HCT116 (cell line): ENCODE results near the gene FGGY. TPM values are rescaled to one million over a fixed set of nuclear protein-coding genes. Genes with fewer than 3 reads are reported as not detected.

Source experiments
- ATAC-seq: fragments of 200-7000 bp; cut with Tn5 transposase; 2 replicates; pipeline ENCODE4 v1.9.1; 2020; ENCODE audit warnings: mild to moderate bottlenecking, moderate library complexity
- BruUV-seq: library from RNA; stranded (reverse); fragments of 400-500 nt; replicated peaks from 2 replicates; lab custom pipeline; 2021; lab: Mats Ljungman, UMichigan
- CTCF ChIA-PET: fragments of 300-600 bp; sonication (Branson Sonifier 250); formaldehyde crosslinking; loops from one replicate; lab custom pipeline; 2021; ENCODE audit warnings: antibody characterized with exemption; lab: Charles Lee
- POLR2A ChIA-PET: fragments of 300-600, 350-600 bp; sonication (Branson Sonifier 250); formaldehyde crosslinking; loops from one replicate; lab custom pipeline; 2021; ENCODE audit warnings: antibody characterized with exemption; lab: Charles Lee
- RAD21 ChIA-PET, 2 experiments: fragments of 300-600 bp; sonication (Branson Sonifier 250); formaldehyde crosslinking; loops; one replicate each; lab custom pipeline; 2023; ENCODE audit warnings: low total read pairs in 2 of 2; ENCODE audit not compliant: uncharacterized antibody in 2 of 2, unreplicated experiment in 2 of 2, low non-redundant PET in 1 of 2; lab: Charles Lee
- DNase-seq: peaks from one replicate; pipeline ENCODE4 v3.0.0-alpha.2; 2010; ENCODE audit warnings: low read depth, low spot score
- H2AFZ ChIP-seq: fragments of 200-600 bp; shearing (Covaris generic), sonication (generic); 2 replicates; pipeline ENCODE4 v1.6.1; 2017; ENCODE audit warnings: low read depth, mixed run types, mixed read lengths, antibody characterized with exemption, low read length; ENCODE audit not compliant: poor library complexity, severe bottlenecking
- H3K27ac ChIP-seq: 2 replicates; pipeline ENCODE4 v1.5.1; 2012; ENCODE audit warnings: low read depth, low read length
- H3K27me3 ChIP-seq: fragments of 200-600 bp; sonication (generic); 2 replicates; pipeline ENCODE4 v1.6.1; 2016; ENCODE audit warnings: mixed run types, low read length, mixed read lengths; ENCODE audit not compliant: insufficient read depth
- H3K36me3 ChIP-seq, 2 experiments: fragments of 200-500 bp in 1 of 2; fragments of 200-600 bp in 1 of 2; sonication (Bioruptor generic) in 1 of 2; sonication (generic) in 1 of 2; 2 replicates each; pipeline versions ENCODE4 v1.5.1 to v1.6.1; 2014 to 2016; ENCODE audit warnings: low read length in 2 of 2, inconsistent platforms in 1 of 2, mixed read lengths in 1 of 2, mixed run types in 1 of 2; ENCODE audit not compliant: insufficient read depth in 2 of 2, control insufficient read depth in 1 of 2
- H3K4me1 ChIP-seq, 2 experiments: fragments of 200-600 bp in 1 of 2; sonication (generic) in 1 of 2; 2 replicates each; pipeline versions ENCODE4 v1.5.1 to v1.6.1; 2012 to 2017; ENCODE audit warnings: low read length in 2 of 2, inconsistent platforms in 1 of 2, mild to moderate bottlenecking in 1 of 2, mixed read lengths in 1 of 2, mixed run types in 1 of 2, moderate library complexity in 1 of 2; ENCODE audit not compliant: insufficient read depth in 2 of 2, control insufficient read depth in 1 of 2
- H3K4me2 ChIP-seq: fragments of 200-600 bp; sonication (generic); 2 replicates; pipeline ENCODE4 v1.6.1; 2017; ENCODE audit warnings: mixed run types, low read length, mixed read lengths
- H3K4me3 ChIP-seq, 2 experiments: fragments of 200-600 bp in 1 of 2; sonication (generic) in 1 of 2; replicated peaks in 1 of 2; 2 replicates each; pipeline ENCODE4 v1.5.1; 2011 to 2016; ENCODE audit warnings: low read length in 2 of 2, control low read depth in 1 of 2, low read depth in 1 of 2, mild to moderate bottlenecking in 1 of 2, mixed read lengths in 1 of 2, mixed run types in 1 of 2
- H3K79me2 ChIP-seq: fragments of 200-600 bp; sonication (generic); 2 replicates; pipeline ENCODE4 v1.6.1; 2017; ENCODE audit warnings: mild to moderate bottlenecking, mixed run types, low read length, moderate library complexity, mixed read lengths; ENCODE audit not compliant: insufficient read depth
- H3K9ac ChIP-seq: fragments of 200-600 bp; sonication (generic); 2 replicates; pipeline ENCODE4 v1.6.1; 2016; ENCODE audit warnings: low read length, mixed read lengths
- H3K9me2 ChIP-seq: fragments of 200-600 bp; sonication (generic), shearing (Covaris generic); 2 replicates; pipeline ENCODE4 v1.6.1; 2017; ENCODE audit warnings: mixed run types, mild to moderate bottlenecking, moderate library complexity; ENCODE audit not compliant: insufficient read depth
- H3K9me3 ChIP-seq, 2 experiments: fragments of 200-500 bp in 1 of 2; fragments of 200-600 bp in 1 of 2; sonication (Bioruptor generic) in 1 of 2; sonication (generic) in 1 of 2; 2 replicates each; pipeline ENCODE4 v1.6.1; 2014 to 2017; ENCODE audit warnings: low read length in 2 of 2, mixed read lengths in 2 of 2, inconsistent platforms in 1 of 2, low read depth in 1 of 2, mild to moderate bottlenecking in 1 of 2, mixed run types in 1 of 2, moderate library complexity in 1 of 2; ENCODE audit not compliant: control insufficient read depth in 1 of 2, insufficient read depth in 1 of 2
- H4K20me1 ChIP-seq: fragments of 200-600 bp; sonication (generic), shearing (Covaris generic); 2 replicates; pipeline ENCODE4 v1.6.1; 2017; ENCODE audit warnings: mixed run types, mild to moderate bottlenecking, moderate library complexity; ENCODE audit not compliant: insufficient read depth
- ATF3 ChIP-seq: IDR thresholded peaks from 2 replicates; pipeline ENCODE4 v1.6.1; 2012
- CBX3 ChIP-seq: IDR thresholded peaks from 2 replicates; pipeline ENCODE4 v1.6.1; 2012; ENCODE audit warnings: low read depth
- CTCF ChIP-seq, 3 experiments: fragments of 200-600 bp in 1 of 3; sonication (generic) in 1 of 3; IDR thresholded peaks in 2 of 3; conservative IDR thresholded peaks in 1 of 3; 2 replicates each; pipeline ENCODE4 v1.5.1; 2012 to 2017; ENCODE audit warnings: low read depth in 2 of 3, low read length in 2 of 3, antibody characterized with exemption in 1 of 3, borderline replicate concordance in 1 of 3, control low read depth in 1 of 3, mild to moderate bottlenecking in 1 of 3, mixed read lengths in 1 of 3, mixed run types in 1 of 3, moderate library complexity in 1 of 3; ENCODE audit not compliant: insufficient read depth in 1 of 3
- EGR1 ChIP-seq: IDR thresholded peaks from 2 replicates; pipeline ENCODE4 v1.6.1; 2012; ENCODE audit warnings: low read depth
- EZH2phosphoT487 ChIP-seq: fragments of 200-600 bp; IDR thresholded peaks from 2 replicates; pipeline ENCODE4 v1.6.1; 2018; ENCODE audit warnings: antibody characterized with exemption, borderline replicate concordance
- POLR2AphosphoS5 ChIP-seq: IDR thresholded peaks from 2 replicates; pipeline ENCODE4 v1.6.1; 2011; ENCODE audit warnings: mild to moderate bottlenecking, low read depth, low read length, moderate library complexity
- TCF7L2 ChIP-seq: IDR thresholded peaks from 2 replicates; pipeline ENCODE4 v1.7.0; 2011; ENCODE audit warnings: borderline replicate concordance, inconsistent platforms; ENCODE audit not compliant: insufficient read depth, insufficient read length; ENCODE audit errors: extremely low read depth
- YY1 ChIP-seq: IDR thresholded peaks from 2 replicates; pipeline ENCODE4 v1.6.1; 2011; ENCODE audit warnings: low read length, low read depth, moderate library complexity, mild to moderate bottlenecking; ENCODE audit not compliant: insufficient replicate concordance; ENCODE audit errors: extremely low read depth
- ZFX ChIP-seq: fragments of 450-650 bp; IDR thresholded peaks from 2 replicates; pipeline ENCODE4 v1.6.1; 2017
- ZNF274 ChIP-seq: fragments of 200-500 bp; sonication (Bioruptor generic); IDR thresholded peaks from 2 replicates; pipeline ENCODE4 v1.6.1; 2014; ENCODE audit warnings: mild to moderate bottlenecking, low read depth, low read length, inconsistent platforms
- intact Hi-C: fragments of 100-400 bp; cut with micrococcal nuclease; formaldehyde crosslinking; loops from 2 replicates; pipeline ENCODE4 v1.10.0; 2022
- total RNA-seq: library from RNA; stranded (reverse); gene quantifications from one replicate; pipeline ENCODE4 v1.2.1, GENCODE V29; 2021; ENCODE audit not compliant: unreplicated experiment

Gene FGGY
- total RNA-seq, 1 experiment from 2014 or later, result 10.6 TPM

GRCh38 chr1:59485949-59486348 is 189.1 kb downstream of the FGGY start:
- intact Hi-C loops, result no loop called here
- Histone ChIP-seq H3K4me1 (peaks cover 8 to 41% of the 10 kb centered on the region in 2 experiments), H4K20me1 (no peaks in the 10 kb centered on the region), H3K4me2 (no peak overlapping the region), H3K9ac (no peak overlapping the region), H3K9me3 (no peaks in the 10 kb centered on the region), H3K4me3 (no peak overlapping the region), H3K27ac (no peak overlapping the region), H3K27me3 (no peaks in the 10 kb centered on the region), H3K36me3 (no peaks in the 10 kb centered on the region), H2AFZ (no peak overlapping the region), H3K9me2 (no peaks in the 10 kb centered on the region), H3K79me2 (no peaks in the 10 kb centered on the region)
- BruUV-seq, result no TSS peak
- DNase-seq (no peak), ATAC-seq (no peak)
- ChIA-PET CTCF (no interaction called here), RAD21 (no interaction called here), POLR2A (no interaction called here)
- TF ChIP-seq ATF3 (no peak), ZFX (no peak), YY1 (no peak), CTCF (IDR thresholded peaks at IDR 0.05 in 2 of 3, conservative IDR thresholded peaks at IDR 0.05 in 1 of 3; ENCODE audit: borderline replicate concordance in 1 of 3, insufficient read depth in 1 of 3, low read depth in 2 of 3, low read length in 2 of 3) (no peak), EZH2phosphoT487 (no peak), CBX3 (no peak), EGR1 (no peak), TCF7L2 (no peak), ZNF274 (no peak), POLR2AphosphoS5 (no peak)
